Aorta (tissue), 5 donors: ENCODE data around the gene RAP1GAP2. TPM values are rescaled to one million over a fixed set of nuclear protein-coding genes. Genes with fewer than 3 reads are reported as not detected.

Experiments
- ATAC-seq: fragments of 200-7000 bp; cut with Tn5 transposase; one replicate; pipeline ENCODE4 v1.9.1; 2022; ENCODE audit warnings: moderate library complexity; ENCODE audit not compliant: low FRiP score
- DNase-seq, 2 donors: peaks; one replicate each; pipeline ENCODE4 v3.0.0-alpha.2; 2020
- H3K27ac ChIP-seq, 2 donors: one replicate each; pipeline ENCODE4 v1.5.1; 2013; ENCODE audit warnings: low read length in 2 of 2, mild to moderate bottlenecking in 2 of 2, moderate library complexity in 2 of 2, control low read depth in 1 of 2, inconsistent platforms in 1 of 2, low read depth in 1 of 2
- H3K27me3 ChIP-seq, 2 donors: one replicate each; pipeline ENCODE4 v1.6.1; 2013; ENCODE audit warnings: control low read depth in 1 of 2, low read length in 1 of 2, mild to moderate bottlenecking in 1 of 2, moderate library complexity in 1 of 2; ENCODE audit not compliant: insufficient read depth in 2 of 2, control insufficient read depth in 1 of 2
- H3K36me3 ChIP-seq, 2 donors: one replicate each; pipeline ENCODE4 v1.6.1; 2013; ENCODE audit warnings: control low read depth in 1 of 2, low read length in 1 of 2, mild to moderate bottlenecking in 1 of 2; ENCODE audit not compliant: insufficient read depth in 2 of 2, control insufficient read depth in 1 of 2
- H3K4me1 ChIP-seq, 2 donors: one replicate each; pipeline ENCODE4 v1.6.1; 2013; ENCODE audit warnings: low read length in 2 of 2, control low read depth in 1 of 2, mild to moderate bottlenecking in 1 of 2, moderate library complexity in 1 of 2; ENCODE audit not compliant: insufficient read depth in 2 of 2, control insufficient read depth in 1 of 2
- H3K4me3 ChIP-seq, 2 donors: one replicate each; pipeline ENCODE4 v1.5.1; 2013; ENCODE audit warnings: low read length in 2 of 2, control low read depth in 1 of 2, mild to moderate bottlenecking in 1 of 2
- H3K9me3 ChIP-seq: one replicate; pipeline ENCODE4 v1.6.1; 2013; ENCODE audit warnings: mild to moderate bottlenecking, low read length; ENCODE audit not compliant: control insufficient read depth
- WGBS, 2 donors: extraction: QIAGEN DNeasy Blood & Tissue Kit; methylation state at CpG; one replicate each; pipeline ENCODE4 v1.1.7; 2013; 5-methylcytosine and 5-hydroxymethylcytosine counted together
- intact Hi-C, 2 donors: fragments of 100-400 bp; cut with DNase I; formaldehyde crosslinking; loops; one replicate each; pipeline versions ENCODE4 v1.14.2 to v1.15.0; 2022
- polyA plus RNA-seq, 2 donors: library from polyadenylated mRNA; stranded (reverse); fragments of 200-250 nt; gene quantifications; one replicate each; pipeline ENCODE4 v1.2.3, GENCODE V29; 2013
- total RNA-seq, 2 donors: library from RNA; stranded (reverse); fragmentation: NEBNext Ultra II Directional; extraction: Animal tissue kit (Norgen Biotek cat#: 25700); gene quantifications; one replicate each; pipeline ENCODE4 v1.2.1, GENCODE V29; 2021
- donor health status: healthy with polysubstance abuse.
- donor health status: Bipolar disorder and iron deficiency.
- donor health status: DM: no; HTN: no; CAD: no.
- donor health status: DM: no; HTN: no; CAD: no.
- donor health status: DM: yes; HTN: yes; CAD: no.

RAP1GAP2 gene
- total and polyA plus RNA-seq, 4 donors, result 2.0 to 7.7 (median 4.2) TPM

DNA sequence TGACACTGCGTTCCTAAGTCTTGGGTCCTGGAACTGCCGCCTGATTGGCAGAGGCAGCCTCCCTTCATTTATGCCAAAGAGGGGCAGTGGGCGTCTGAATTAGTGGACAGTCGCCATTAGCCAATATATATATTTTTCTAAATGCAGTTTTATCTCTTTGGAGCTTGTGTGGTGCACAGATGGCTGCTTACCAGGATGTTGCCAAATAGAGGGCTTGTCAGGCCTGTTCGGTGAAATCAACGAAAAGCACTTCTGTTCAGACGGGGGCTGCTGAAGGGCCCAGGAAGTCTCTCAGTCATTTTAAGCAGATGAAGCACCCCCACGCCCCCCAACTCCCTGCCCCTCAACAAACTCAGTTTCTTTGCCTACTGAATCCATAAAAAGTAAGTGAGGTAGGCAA is 66.0 kb downstream of the RAP1GAP2 start:
- intact Hi-C loops, result no loop called here
- H3K9me3 ChIP-seq, result no peaks in the 10 kb centered on the region
- WGBS, 2 donors, result 84 to 87% methylated on average over 8 of the region's 8 CpGs
- no peaks in the 10 kb centered on the region for H3K36me3 ChIP-seq
- H3K27me3 ChIP-seq, result no peaks in the 10 kb centered on the region
- DNase-seq, result no peak
- no peak for ATAC-seq
- H3K27ac ChIP-seq, result no peak overlapping the region
- no peaks in the 10 kb centered on the region for H3K4me1 ChIP-seq
- H3K4me3 ChIP-seq, result no peak overlapping the region

DNA sequence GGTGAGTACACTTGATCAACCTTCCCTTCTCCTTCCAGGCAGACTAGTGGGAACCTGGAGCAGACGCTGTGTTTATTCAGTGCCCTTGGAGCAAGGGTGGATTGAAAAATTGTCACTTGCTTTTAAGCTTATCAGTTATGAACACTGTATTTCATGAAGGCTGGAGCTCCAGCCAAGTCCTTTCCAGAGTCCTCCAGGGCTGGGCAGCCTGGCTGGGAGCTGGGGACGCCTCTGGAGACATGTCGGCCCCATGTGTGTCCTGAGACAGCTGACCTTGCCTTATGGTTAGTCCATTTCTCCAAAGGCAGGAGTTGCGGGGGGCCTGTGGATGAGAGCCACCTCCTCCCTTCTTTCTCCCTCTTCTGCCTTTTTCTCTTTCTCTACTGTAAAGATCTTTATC is 67.0 kb downstream of the RAP1GAP2 start:
- no peak for ATAC-seq
- H3K4me3 ChIP-seq, result no peak overlapping the region
- H3K9me3 ChIP-seq, result no peaks in the 10 kb centered on the region
- H3K27me3 ChIP-seq, result no peaks in the 10 kb centered on the region
- H3K36me3 ChIP-seq, result no peaks in the 10 kb centered on the region
- H3K4me1 ChIP-seq, result no peaks in the 10 kb centered on the region
- no peak for DNase-seq
- intact Hi-C loops, result no loop called here
- H3K27ac ChIP-seq, result no peak overlapping the region
- WGBS, 2 donors, result 79 to 88% methylated on average over 4 of the region's 4 CpGs

DNA sequence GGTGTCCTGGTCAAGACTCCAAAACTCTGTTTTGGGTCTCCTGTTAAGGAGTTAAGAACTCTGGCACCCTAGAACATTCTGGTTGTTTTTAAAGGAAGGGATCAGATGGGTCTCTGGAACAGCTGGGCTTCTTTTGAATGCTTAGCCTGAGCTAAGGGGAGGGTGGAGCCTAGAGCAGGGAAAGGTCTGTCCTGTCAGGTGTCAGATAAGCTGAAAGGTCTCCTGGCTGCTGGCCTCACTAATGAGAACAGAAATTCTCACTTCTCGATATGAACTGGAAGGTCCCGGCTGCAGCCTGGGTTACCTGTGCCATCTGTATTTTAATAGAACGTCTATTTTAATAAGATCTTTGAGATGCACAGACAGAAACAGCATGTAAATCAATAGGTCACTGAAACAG is 69.0 kb downstream of the RAP1GAP2 start:
- no peaks in the 10 kb centered on the region for H3K9me3 ChIP-seq
- 87 to 94% methylated on average over 3 of the region's 3 CpGs for WGBS, 2 donors
- H3K36me3 ChIP-seq, result no peaks in the 10 kb centered on the region
- no peak for ATAC-seq
- DNase-seq, result no peak
- H3K27me3 ChIP-seq, result no peaks in the 10 kb centered on the region
- H3K4me1 ChIP-seq, result no peaks in the 10 kb centered on the region
- no peak overlapping the region for H3K4me3 ChIP-seq
- intact Hi-C loops, result no loop called here
- H3K27ac ChIP-seq, result no peak overlapping the region

DNA sequence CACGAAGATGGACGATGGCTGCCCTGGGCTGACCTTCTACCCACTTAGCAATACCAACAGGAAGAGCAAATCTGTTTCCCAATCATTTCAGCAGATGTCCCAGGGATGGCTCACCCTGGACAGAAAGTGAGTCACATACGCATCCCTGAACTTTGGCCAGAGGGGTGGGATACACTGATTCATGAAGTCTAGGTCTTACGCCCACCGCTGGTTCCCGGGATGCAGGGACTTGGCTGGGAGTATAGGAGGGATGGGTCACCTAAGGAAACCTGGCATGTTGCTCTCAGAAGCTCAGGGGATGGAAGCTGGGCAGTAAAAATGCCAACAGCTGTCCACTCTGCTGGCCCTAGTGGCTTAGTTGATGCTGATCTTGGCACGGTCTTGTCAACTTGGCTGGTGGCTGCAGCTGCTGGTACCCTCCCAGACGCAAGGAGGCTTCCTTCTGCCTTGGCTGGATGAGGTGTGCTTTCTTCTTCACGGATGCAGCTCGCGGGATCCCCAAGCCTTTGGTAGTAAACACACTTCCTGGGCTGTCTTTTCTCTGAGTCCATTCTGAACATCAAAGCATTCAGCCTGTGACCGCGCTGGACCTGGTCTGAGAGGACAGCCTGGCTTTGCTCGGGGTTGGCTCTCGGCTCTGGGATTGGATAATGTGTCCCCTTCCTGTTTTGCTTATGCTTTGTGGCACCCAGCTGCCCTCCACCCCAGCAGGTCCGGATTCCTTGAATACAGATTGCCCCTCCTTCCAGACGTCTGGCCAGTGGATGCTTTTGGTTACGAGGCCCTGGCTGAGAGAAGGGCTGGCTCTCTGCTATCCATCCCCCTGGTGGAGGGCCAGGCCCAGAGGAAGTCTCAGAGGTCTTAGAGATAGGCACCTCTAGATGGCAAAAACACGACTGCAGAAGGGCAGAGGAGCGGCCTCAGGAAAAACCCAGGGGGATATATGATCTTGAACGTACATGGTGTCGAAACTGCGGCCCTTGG is 71.5 kb downstream of the RAP1GAP2 start:
- no peak for ATAC-seq

DNA sequence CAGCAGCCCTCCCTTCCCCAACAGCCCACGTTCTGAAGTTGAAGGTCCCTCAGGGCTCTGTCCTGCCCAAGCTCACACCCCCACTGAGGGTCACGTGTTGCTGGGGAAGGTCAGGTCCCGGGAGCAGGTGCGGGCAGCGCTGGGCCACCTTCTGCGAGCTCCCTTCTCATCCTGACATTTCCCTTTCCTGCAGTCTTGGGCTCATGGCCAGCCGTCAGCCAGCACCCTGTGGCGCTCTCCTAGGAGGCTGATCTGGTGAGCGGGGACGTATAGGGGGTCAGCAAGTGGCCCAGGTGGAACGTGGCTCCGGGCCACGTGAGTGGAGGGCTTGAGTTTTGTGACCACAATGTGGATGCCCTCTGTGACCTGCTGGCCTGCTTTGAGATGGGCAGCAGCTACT is 73.4 kb downstream of the RAP1GAP2 start:
- ATAC-seq (no peak), DNase-seq (no peak)
- no peak overlapping the region for H3K27ac ChIP-seq
- H3K4me1 ChIP-seq, result no peaks in the 10 kb centered on the region
- 95% methylated on average over 13 of the region's 13 CpGs for WGBS, 2 donors
- no peaks in the 10 kb centered on the region for H3K36me3 ChIP-seq
- H3K4me3 ChIP-seq, result no peak overlapping the region
- H3K9me3 ChIP-seq, result no peaks in the 10 kb centered on the region
- intact Hi-C loops, result no loop called here
- no peaks in the 10 kb centered on the region for H3K27me3 ChIP-seq

More for the DNA sequence above, 71.5 kb downstream of the RAP1GAP2 start:
- Histone ChIP-seq H3K36me3 (no peaks in the 10 kb centered on the region), H3K27ac (no peak overlapping the region), H3K27me3 (no peaks in the 10 kb centered on the region), H3K4me3 (no peak overlapping the region), H3K4me1 (no peaks in the 10 kb centered on the region), H3K9me3 (no peaks in the 10 kb centered on the region)
- 26 to 29% methylated on average over 23 of the region's 23 CpGs for WGBS, 2 donors
- DNase-seq, result no peak
- intact Hi-C loops, result no loop called here

DNA sequence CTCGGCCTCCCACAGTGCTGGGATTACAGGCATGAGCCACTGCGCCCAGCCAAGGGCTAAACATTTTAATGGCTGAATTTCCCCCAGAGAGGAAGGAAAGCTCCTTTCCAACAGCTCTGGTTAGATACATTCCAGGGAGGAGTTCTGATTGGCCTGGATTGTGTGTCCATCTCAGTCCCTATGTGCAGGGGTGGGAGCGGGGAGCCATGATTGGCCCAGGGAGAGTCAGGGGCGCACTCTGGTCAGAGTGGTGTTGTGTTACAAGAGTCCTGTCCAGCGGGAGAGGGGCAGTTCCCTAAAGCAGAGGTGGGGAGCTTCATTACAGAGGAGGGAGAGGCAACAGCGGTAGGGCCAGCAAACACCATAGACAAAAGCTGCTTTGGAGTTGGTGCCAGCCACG is 75.0 kb downstream of the RAP1GAP2 start:
- Histone ChIP-seq H3K27ac (no peak overlapping the region), H3K27me3 (no peaks in the 10 kb centered on the region), H3K9me3 (no peaks in the 10 kb centered on the region), H3K4me3 (no peak overlapping the region), H3K4me1 (no peaks in the 10 kb centered on the region), H3K36me3 (no peaks in the 10 kb centered on the region)
- ATAC-seq (no peak), DNase-seq (no peak)
- 77 to 84% methylated on average over 7 of the region's 7 CpGs for WGBS, 2 donors
- intact Hi-C loops, result no loop called here

DNA sequence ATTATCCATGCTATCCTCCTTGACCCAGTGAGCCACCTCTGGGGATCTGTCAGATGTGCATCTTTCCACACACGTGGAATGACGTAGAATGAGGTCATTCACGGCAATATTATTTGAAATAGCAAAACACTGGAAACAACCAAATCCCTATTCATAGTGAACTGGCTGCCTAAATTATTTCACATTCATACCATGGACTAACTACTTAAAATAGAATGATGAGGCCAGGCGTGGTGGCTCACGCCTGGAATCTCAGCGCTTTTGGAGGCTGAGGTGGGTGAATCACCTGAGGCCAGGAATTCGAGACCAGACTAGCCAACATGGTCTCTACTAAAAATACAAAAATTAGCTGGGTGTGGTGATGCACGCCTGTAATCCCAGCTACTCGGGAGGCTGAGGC is 75.5 kb downstream of the RAP1GAP2 start:
- Histone ChIP-seq H3K27me3 (no peaks in the 10 kb centered on the region), H3K36me3 (no peaks in the 10 kb centered on the region), H3K4me1 (no peaks in the 10 kb centered on the region), H3K4me3 (no peak overlapping the region), H3K9me3 (no peaks in the 10 kb centered on the region), H3K27ac (no peak overlapping the region)
- intact Hi-C loops, result no loop called here
- 83 to 90% methylated on average over 9 of the region's 9 CpGs for WGBS, 2 donors
- DNase-seq (no peak), ATAC-seq (no peak)

DNA sequence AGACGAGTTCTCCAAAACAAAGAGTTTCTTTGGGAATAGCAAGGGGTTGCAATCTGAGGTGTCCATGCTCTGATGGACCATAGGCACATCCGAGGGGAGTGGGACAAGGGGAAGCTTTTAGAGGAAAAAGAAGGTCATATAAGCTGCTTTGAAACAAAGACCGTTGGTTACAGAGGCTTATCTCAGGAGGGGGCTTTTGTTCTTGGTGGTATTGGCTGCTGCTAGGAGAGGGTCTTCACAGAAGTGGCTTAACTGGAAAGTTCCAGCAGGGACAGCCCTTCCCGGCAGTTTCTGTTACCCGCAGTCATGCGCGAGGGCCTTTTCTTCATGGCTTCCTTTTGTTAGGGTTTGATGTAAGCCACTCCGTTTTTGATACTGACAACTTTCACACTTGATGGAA is 76.0 kb downstream of the RAP1GAP2 start:
- Histone ChIP-seq H3K4me3 (no peak overlapping the region), H3K36me3 (no peaks in the 10 kb centered on the region), H3K27me3 (no peaks in the 10 kb centered on the region), H3K4me1 (no peaks in the 10 kb centered on the region), H3K27ac (no peak overlapping the region), H3K9me3 (no peaks in the 10 kb centered on the region)
- intact Hi-C loops, result no loop called here
- ATAC-seq, result no peak
- WGBS, 2 donors, result 75 to 87% methylated on average over 8 of the region's 8 CpGs
- DNase-seq, result no peak

DNA sequence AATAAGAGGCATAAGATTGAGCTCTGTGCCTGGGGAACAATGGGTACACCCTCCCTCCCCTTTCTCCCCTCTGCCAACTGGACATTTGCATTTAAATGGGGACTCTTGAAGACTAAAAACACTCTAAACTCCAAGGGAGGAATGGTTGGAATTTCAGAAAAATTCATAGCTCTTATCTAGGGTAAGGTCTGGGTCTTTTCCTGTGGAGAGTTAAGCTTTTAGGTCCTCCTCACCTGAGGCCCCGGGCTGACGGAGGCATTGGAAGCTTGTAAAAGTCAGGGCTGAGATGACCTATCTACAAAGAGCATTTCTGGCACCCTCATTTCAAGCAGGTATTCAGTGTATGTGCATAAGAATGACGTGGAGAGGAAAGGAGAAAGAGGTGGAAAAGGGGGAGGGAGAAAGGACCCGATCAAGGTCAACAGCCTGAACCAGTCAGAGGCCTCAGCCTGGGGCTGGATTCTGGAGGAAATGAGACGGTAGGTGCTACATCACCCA is 78.0 kb downstream of the RAP1GAP2 start:
- Histone ChIP-seq H3K4me1 (no peaks in the 10 kb centered on the region), H3K4me3 (no peak overlapping the region), H3K36me3 (no peaks in the 10 kb centered on the region), H3K9me3 (no peaks in the 10 kb centered on the region), H3K27me3 (no peaks in the 10 kb centered on the region), H3K27ac (no peak overlapping the region)
- intact Hi-C loops, result no loop called here
- DNase-seq (no peak), ATAC-seq (no peak)
- 70 to 83% methylated on average over 5 of the region's 5 CpGs for WGBS, 2 donors
